IgD-negative memory B cell (primary cell): ENCODE measurements around the gene TSPAN4. TPM values are rescaled to one million over a fixed set of nuclear protein-coding genes. Genes with fewer than 3 reads are reported as not detected.
A peak's percentile ranks its signal among the peaks of the same experiment; 100 is the strongest.

ENCODE experiments used
- H3K27ac Mint-ChIP-seq, 3 donors: one replicate each; pipeline ENCODE4 v1.8.0; 2020 to 2022; ENCODE audit warnings: mild to moderate bottlenecking in 3 of 3, mixed read lengths in 3 of 3, moderate library complexity in 1 of 3
- H3K27me3 Mint-ChIP-seq: one replicate; pipeline ENCODE4 v1.8.0; 2021; ENCODE audit warnings: mixed read lengths
- H3K36me3 Mint-ChIP-seq: one replicate; pipeline ENCODE4 v1.8.0; 2020; ENCODE audit warnings: mild to moderate bottlenecking, mixed read lengths
- H3K4me1 Mint-ChIP-seq, 3 donors: one replicate each; pipeline ENCODE4 v1.8.0; 2020 to 2022; ENCODE audit warnings: mixed read lengths in 3 of 3, mild to moderate bottlenecking in 1 of 3
- H3K4me3 Mint-ChIP-seq, 4 donors: one replicate each; pipeline ENCODE4 v1.8.0; 2020 to 2022; ENCODE audit warnings: mild to moderate bottlenecking in 4 of 4, mixed read lengths in 4 of 4, moderate library complexity in 3 of 4
- H3K9me3 Mint-ChIP-seq, 3 donors: one replicate each; pipeline ENCODE4 v1.8.0; 2020 to 2021; ENCODE audit warnings: mixed read lengths in 3 of 3, mild to moderate bottlenecking in 1 of 3
- polyA plus RNA-seq: library from polyadenylated mRNA; unstranded; fragments of 300-500 nt; fragmentation: Illumina TruSeq; gene quantifications from one replicate; pipeline ENCODE4 v1.2.3, GENCODE V29; 2021

Gene TSPAN4
- polyA plus RNA-seq, 1 donor from 2014 or later, result 2.1 TPM

GRCh38 chr11:854601-855329 is 12.1 kb downstream of the TSPAN4 start:
- Mint-ChIP-seq H3K4me1 (peaks cover 0 to 4% (median 2%) of the 10 kb centered on the region in 3 donors), H3K27me3 (no peaks in the 10 kb centered on the region), H3K36me3 (no peaks in the 10 kb centered on the region), H3K9me3 (no peaks in the 10 kb centered on the region), H3K4me3 (no peak overlapping the region), H3K27ac (no peak overlapping the region)

DNA sequence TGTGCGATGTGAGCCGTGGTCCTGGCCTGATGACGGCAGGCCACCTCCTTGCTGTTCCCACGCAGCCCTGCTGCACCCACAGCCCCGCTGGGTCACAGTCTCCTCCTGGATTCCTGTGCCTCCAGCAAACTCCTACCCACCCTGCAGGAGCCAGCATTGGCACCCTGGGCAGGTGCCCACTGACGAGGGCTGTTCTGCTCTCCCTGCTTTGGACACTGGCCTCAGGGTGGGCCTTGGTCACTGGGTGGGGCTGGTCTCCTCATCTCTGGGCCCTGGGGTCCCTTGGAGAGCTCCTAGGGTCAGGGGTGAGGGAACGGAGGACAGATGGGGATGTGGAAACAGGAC is 12.7 kb downstream of the TSPAN4 start:
- Mint-ChIP-seq H3K4me3 (no peak overlapping the region), H3K27me3 (no peaks in the 10 kb centered on the region), H3K27ac (no peak overlapping the region), H3K9me3 (no peaks in the 10 kb centered on the region), H3K4me1 (peaks cover 0 to 4% (median 2%) of the 10 kb centered on the region in 3 donors), H3K36me3 (no peaks in the 10 kb centered on the region)

DNA sequence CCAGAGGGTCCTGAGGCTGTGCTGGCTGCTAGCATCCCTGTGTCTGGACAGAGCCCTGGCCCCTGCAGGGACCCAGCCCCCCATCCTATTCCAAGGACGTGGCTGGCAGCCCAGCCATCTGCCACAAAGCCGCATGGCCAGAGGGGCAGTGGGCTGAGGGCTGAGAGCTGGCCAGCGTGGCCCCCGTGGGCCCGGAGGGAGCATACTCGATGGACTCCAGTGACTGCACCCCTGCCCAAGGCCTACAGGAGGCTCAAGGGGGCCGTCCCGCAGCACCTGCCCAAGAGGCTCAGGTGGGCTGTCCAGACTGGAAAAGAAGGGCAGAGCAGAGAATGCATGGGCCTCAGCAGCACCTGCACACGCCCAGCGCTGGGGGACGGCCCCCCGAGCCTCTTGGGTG is 13.1 kb downstream of the TSPAN4 start:
- Mint-ChIP-seq H3K27ac (peak overlapping the region in 1 of 3 donors; percentile 35), H3K4me3 (no peak overlapping the region)

DNA sequence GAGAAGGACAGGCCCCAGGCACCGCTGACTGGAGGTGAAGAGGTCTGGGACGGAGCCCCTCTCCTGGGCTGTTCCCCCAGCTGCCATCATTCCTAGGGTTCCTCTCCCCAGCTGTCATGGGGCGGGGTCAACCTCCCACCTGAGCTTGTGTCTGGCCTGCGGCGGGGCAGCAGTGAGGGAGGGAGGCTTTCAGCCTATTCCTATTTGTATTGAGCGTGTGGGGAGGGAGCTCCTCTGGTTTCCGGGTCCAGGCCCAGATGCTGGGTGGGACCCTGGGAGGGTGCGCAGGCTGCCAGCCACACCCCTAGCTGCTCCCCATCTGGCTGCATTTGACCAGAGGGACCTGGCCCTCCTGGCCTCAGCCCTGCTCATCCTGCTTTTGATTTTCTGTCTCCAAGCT is 13.7 kb downstream of the TSPAN4 start:
- no peaks in the 10 kb centered on the region for H3K36me3 Mint-ChIP-seq
- peak overlapping the region in 1 of 3 donors; percentile 35 for H3K27ac Mint-ChIP-seq
- H3K4me3 Mint-ChIP-seq, result no peak overlapping the region
- no peaks in the 10 kb centered on the region for H3K9me3 Mint-ChIP-seq
- H3K27me3 Mint-ChIP-seq, result no peaks in the 10 kb centered on the region
- peaks cover 0 to 4% (median 2%) of the 10 kb centered on the region in 3 donors for H3K4me1 Mint-ChIP-seq

More for the DNA sequence above, 13.1 kb downstream of the TSPAN4 start:
- no peaks in the 10 kb centered on the region for H3K36me3 Mint-ChIP-seq
- peaks cover 0 to 4% (median 2%) of the 10 kb centered on the region in 3 donors for H3K4me1 Mint-ChIP-seq
- no peaks in the 10 kb centered on the region for H3K27me3 Mint-ChIP-seq
- H3K9me3 Mint-ChIP-seq, result no peaks in the 10 kb centered on the region

GRCh38 chr11:858053-858761 is 15.6 kb downstream of the TSPAN4 start:
- H3K27me3 Mint-ChIP-seq, result no peaks in the 10 kb centered on the region
- H3K4me3 Mint-ChIP-seq, result no peak overlapping the region
- H3K9me3 Mint-ChIP-seq, result no peaks in the 10 kb centered on the region
- peaks cover 0 to 4% (median 2%) of the 10 kb centered on the region in 3 donors for H3K4me1 Mint-ChIP-seq
- H3K27ac Mint-ChIP-seq, result peak overlapping the region in 1 of 3 donors; percentile 67
- H3K36me3 Mint-ChIP-seq, result no peaks in the 10 kb centered on the region

- Mint-ChIP-seq H3K4me1 (peaks cover 0 to 4% (median 2%) of the 10 kb centered on the region in 3 donors), H3K27me3 (no peaks in the 10 kb centered on the region), H3K4me3 (no peak overlapping the region), H3K36me3 (no peaks in the 10 kb centered on the region), H3K9me3 (no peaks in the 10 kb centered on the region), H3K27ac (peak overlapping the region in 1 of 3 donors; percentile 67)
Observed at GRCh38 chr11:858762-859339, 16.2 kb downstream of the TSPAN4 start.

- Mint-ChIP-seq H3K4me3 (no peak overlapping the region), H3K4me1 (peaks cover 0 to 4% (median 2%) of the 10 kb centered on the region in 3 donors), H3K9me3 (no peaks in the 10 kb centered on the region), H3K36me3 (no peaks in the 10 kb centered on the region), H3K27me3 (no peaks in the 10 kb centered on the region), H3K27ac (no peak overlapping the region)
Observed at GRCh38 chr11:859394-860131, 16.9 kb downstream of the TSPAN4 start.

DNA sequence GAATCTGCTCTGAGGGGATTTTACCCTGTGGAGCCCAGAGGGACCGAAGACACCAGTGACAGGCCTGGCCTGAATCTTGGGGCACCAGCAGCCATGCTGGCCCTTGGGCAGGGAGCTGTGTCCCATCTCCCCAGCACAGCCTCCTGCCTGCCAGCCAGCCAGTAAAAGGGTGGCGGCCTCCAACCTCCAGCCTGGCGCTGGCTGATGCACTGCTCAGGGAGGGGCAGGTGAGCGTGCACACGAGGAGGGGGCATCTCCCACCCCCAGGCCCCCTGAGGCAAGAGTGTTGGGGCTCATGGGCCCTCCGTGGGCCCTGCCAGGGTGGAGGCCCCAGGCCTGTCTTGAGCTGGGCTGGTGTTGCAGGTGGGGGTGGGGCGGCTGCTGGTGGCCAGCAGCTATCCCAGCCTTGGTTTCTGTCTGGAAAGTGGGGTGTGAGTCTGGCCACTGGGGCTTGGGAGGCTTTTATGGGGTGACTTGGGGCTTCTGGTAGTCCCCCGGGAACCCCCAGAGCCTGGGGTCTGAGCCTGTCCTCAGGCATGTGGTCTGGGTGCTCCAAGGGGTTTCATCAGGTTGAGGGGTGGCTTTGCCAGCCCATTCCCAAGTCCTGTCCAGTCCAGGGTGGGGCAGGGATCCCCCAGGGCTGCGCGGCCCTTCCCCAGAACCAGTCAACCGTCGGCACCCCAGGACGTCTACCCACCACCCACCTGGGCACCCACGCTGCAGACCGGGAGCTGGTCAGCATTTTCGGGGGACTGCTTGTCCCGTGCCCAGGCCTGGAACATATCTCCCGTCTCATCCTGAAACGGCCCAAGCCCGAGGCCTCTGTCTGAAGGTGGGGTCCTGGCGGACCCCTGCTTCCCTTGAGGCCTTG is 17.8 kb downstream of the TSPAN4 start:
- no peaks in the 10 kb centered on the region for H3K27me3 Mint-ChIP-seq
- peaks cover 0 to 4% (median 2%) of the 10 kb centered on the region in 3 donors for H3K4me1 Mint-ChIP-seq
- no peaks in the 10 kb centered on the region for H3K9me3 Mint-ChIP-seq
- no peaks in the 10 kb centered on the region for H3K36me3 Mint-ChIP-seq
- H3K4me3 Mint-ChIP-seq, result no peak overlapping the region
- H3K27ac Mint-ChIP-seq, result no peak overlapping the region

DNA sequence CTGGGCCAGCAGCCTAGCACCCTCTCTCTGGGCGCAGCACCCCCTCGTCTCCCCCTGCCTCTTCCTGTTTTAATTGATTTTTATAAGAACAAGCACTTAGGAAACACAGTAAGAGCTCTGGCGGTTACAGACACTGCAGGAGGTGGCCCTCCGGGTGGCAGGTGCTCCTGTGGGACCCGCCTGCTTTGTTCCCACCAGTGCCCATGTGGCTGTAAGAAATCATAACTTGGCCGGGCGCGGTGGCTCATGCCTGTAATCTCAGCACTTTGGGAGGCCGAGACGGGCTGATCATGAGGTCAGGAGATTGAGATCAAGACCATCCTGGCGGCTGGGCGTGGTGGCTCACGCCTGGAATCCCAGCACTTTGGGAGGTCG is 18.4 kb downstream of the TSPAN4 start:
- no peak overlapping the region for H3K4me3 Mint-ChIP-seq
- no peak overlapping the region for H3K27ac Mint-ChIP-seq
- H3K4me1 Mint-ChIP-seq, result peaks cover 0 to 4% (median 2%) of the 10 kb centered on the region in 3 donors
- H3K36me3 Mint-ChIP-seq, result no peaks in the 10 kb centered on the region
- H3K27me3 Mint-ChIP-seq, result no peaks in the 10 kb centered on the region
- no peaks in the 10 kb centered on the region for H3K9me3 Mint-ChIP-seq

DNA sequence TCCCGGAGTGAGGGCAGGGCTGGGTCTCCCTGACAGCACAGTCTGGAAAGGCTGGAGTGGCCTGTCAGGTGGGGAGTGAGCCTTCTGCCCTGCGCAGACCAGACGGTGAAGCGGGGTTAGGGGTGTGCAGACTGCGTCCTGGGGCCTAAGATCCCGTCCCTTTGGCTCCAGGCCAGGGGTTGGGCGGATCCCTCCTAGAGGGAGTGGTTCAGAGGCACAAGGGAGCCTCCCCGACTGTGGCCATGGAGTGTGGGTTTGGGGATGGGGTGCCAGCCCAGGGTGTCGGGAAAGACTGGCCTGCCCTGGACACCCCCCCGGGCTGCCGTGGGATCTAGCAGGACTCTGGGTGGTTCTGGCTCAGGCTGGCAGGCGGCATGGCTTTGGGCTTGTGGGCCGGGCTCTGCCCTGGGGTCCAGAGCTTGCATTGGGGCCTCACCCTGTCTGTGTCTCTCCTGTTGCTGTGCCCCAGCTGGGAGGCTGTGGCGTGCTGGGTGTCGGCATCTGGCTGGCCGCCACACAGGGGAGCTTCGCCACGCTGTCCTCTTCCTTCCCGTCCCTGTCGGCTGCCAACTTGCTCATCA is 19.5 kb downstream of the TSPAN4 start:
- Mint-ChIP-seq H3K4me1 (peaks cover 0 to under 1% (median 0%) of the 10 kb centered on the region in 3 donors), H3K4me3 (no peak overlapping the region), H3K27ac (no peak overlapping the region), H3K36me3 (no peaks in the 10 kb centered on the region), H3K9me3 (no peaks in the 10 kb centered on the region), H3K27me3 (no peaks in the 10 kb centered on the region)

DNA sequence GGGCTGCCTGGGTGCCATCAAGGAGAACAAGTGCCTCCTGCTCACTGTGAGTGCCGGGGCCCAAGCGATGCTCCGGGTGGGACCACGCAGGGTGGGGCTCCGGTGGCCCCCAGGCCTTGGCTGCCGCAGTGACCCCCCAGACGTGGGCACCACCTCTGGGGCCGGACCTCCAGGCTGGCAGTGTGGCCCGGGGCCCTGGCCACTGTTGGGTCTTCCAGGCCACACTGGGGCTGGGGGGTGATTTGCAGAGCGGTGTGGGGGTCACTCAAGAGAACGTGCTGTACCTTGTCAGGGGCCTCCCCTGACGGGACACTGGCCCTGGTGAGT is 20.0 kb downstream of the TSPAN4 start:
- H3K27me3 Mint-ChIP-seq, result no peaks in the 10 kb centered on the region
- H3K36me3 Mint-ChIP-seq, result no peaks in the 10 kb centered on the region
- H3K9me3 Mint-ChIP-seq, result no peaks in the 10 kb centered on the region
- no peak overlapping the region for H3K27ac Mint-ChIP-seq
- H3K4me3 Mint-ChIP-seq, result no peak overlapping the region
- H3K4me1 Mint-ChIP-seq, result no peaks in the 10 kb centered on the region

- H3K27me3 Mint-ChIP-seq, result no peaks in the 10 kb centered on the region
- H3K9me3 Mint-ChIP-seq, result no peaks in the 10 kb centered on the region
- H3K4me3 Mint-ChIP-seq, result no peak overlapping the region
- H3K36me3 Mint-ChIP-seq, result no peaks in the 10 kb centered on the region
- H3K4me1 Mint-ChIP-seq, result no peaks in the 10 kb centered on the region
- H3K27ac Mint-ChIP-seq, result peak overlapping the region in 2 of 3 donors; percentile 16 to 23
Observed at GRCh38 chr11:863023-863909, 20.6 kb downstream of the TSPAN4 start.
